Trophoblast cell (in vitro differentiated cells and primary cell): ENCODE results near the gene GPT2.

Source experiments
- DNase-seq, 2 donors: peaks; one replicate each; pipeline ENCODE4 v3.0.0-alpha.2; 2016
- H2AFZ ChIP-seq: 2 replicates; pipeline ENCODE4 v1.6.1; 2013; ENCODE audit warnings: low read length, moderate library complexity, mild to moderate bottlenecking; ENCODE audit not compliant: insufficient read depth, poor library complexity
- H2AK5ac ChIP-seq: 2 replicates; pipeline ENCODE4 v1.6.1; 2013; ENCODE audit warnings: mild to moderate bottlenecking, low read length
- H2BK120ac ChIP-seq: 2 replicates; pipeline ENCODE4 v1.6.1; 2013; ENCODE audit warnings: low read length, mild to moderate bottlenecking, moderate library complexity; ENCODE audit not compliant: insufficient read depth, poor library complexity
- H2BK12ac ChIP-seq: 2 replicates; pipeline ENCODE4 v1.6.1; 2013; ENCODE audit warnings: mild to moderate bottlenecking, low read length, moderate library complexity
- H2BK5ac ChIP-seq: 2 replicates; pipeline ENCODE4 v1.6.1; 2013; ENCODE audit warnings: low read length, low read depth, moderate library complexity, mild to moderate bottlenecking; ENCODE audit not compliant: poor library complexity
- H3K14ac ChIP-seq: 2 replicates; pipeline ENCODE4 v1.6.1; 2013; ENCODE audit warnings: mild to moderate bottlenecking, low read length
- H3K18ac ChIP-seq: 2 replicates; pipeline ENCODE4 v1.6.1; 2013; ENCODE audit warnings: mild to moderate bottlenecking, low read length
- H3K23ac ChIP-seq: 2 replicates; pipeline ENCODE4 v1.6.1; 2013; ENCODE audit warnings: low read length
- H3K27ac ChIP-seq: 2 replicates; pipeline ENCODE4 v1.5.1; 2013; ENCODE audit warnings: low read depth, mild to moderate bottlenecking, inconsistent platforms, low read length, moderate library complexity
- H3K27me3 ChIP-seq: 2 replicates; pipeline ENCODE4 v1.6.1; 2013; ENCODE audit warnings: inconsistent platforms, mild to moderate bottlenecking, low read length, moderate library complexity; ENCODE audit not compliant: insufficient read depth
- H3K36me3 ChIP-seq, 2 experiments: 1 replicate in 1 of 2; 2 replicates in 1 of 2; pipeline ENCODE4 v1.6.1; 2013; ENCODE audit warnings: low read length in 2 of 2, mild to moderate bottlenecking in 2 of 2, moderate library complexity in 1 of 2; ENCODE audit not compliant: insufficient read depth in 2 of 2, control insufficient read depth in 1 of 2
- H3K4ac ChIP-seq: 2 replicates; pipeline ENCODE4 v1.6.1; 2013; ENCODE audit warnings: low read depth, mild to moderate bottlenecking, low read length, moderate library complexity
- H3K4me1 ChIP-seq, 2 experiments: 1 replicate in 1 of 2; 2 replicates in 1 of 2; pipeline ENCODE4 v1.6.1; 2013; ENCODE audit warnings: low read length in 2 of 2, mild to moderate bottlenecking in 2 of 2, moderate library complexity in 1 of 2; ENCODE audit not compliant: insufficient read depth in 2 of 2, control insufficient read depth in 1 of 2
- H3K4me2 ChIP-seq: 2 replicates; pipeline ENCODE4 v1.6.1; 2013; ENCODE audit warnings: inconsistent platforms, mild to moderate bottlenecking, low read length, moderate library complexity
- H3K4me3 ChIP-seq: 2 replicates; pipeline ENCODE4 v1.5.1; 2013; ENCODE audit warnings: mild to moderate bottlenecking, low read depth, low read length, inconsistent platforms
- H3K79me1 ChIP-seq: one replicate; pipeline ENCODE4 v1.6.1; 2013; ENCODE audit warnings: low read length
- H3K79me2 ChIP-seq: 2 replicates; pipeline ENCODE4 v1.6.1; 2013; ENCODE audit warnings: low read length, mild to moderate bottlenecking; ENCODE audit not compliant: control insufficient read depth, insufficient read depth, poor library complexity
- H3K9ac ChIP-seq: 2 replicates; pipeline ENCODE4 v1.6.1; 2013; ENCODE audit warnings: mild to moderate bottlenecking, low read length
- H3K9me3 ChIP-seq: 2 replicates; pipeline ENCODE4 v1.6.1; 2013; ENCODE audit warnings: low read depth, mild to moderate bottlenecking, control low read depth, inconsistent platforms, low read length; ENCODE audit not compliant: insufficient read depth
- H4K12ac ChIP-seq: 2 replicates; pipeline ENCODE4 v1.6.1; 2013; ENCODE audit warnings: low read depth, mild to moderate bottlenecking, low read length, moderate library complexity
- H4K8ac ChIP-seq: 2 replicates; pipeline ENCODE4 v1.6.1; 2013; ENCODE audit warnings: low read depth, mild to moderate bottlenecking, low read length, moderate library complexity
- H4K91ac ChIP-seq: one replicate; pipeline ENCODE4 v1.6.1; 2013; ENCODE audit warnings: low read depth, mild to moderate bottlenecking, low read length, moderate library complexity
- WGBS: extraction: QIAGEN DNeasy Blood & Tissue Kit; methylation state at CpG from one replicate; pipeline ENCODE4 v1.1.7; 2013; ENCODE audit warnings: missing lambda C conversion rate; ENCODE audit not compliant: insufficient read length, insufficient coverage; ENCODE audit errors: extremely low coverage; 5-methylcytosine and 5-hydroxymethylcytosine counted together

Gene GPT2

DNA sequence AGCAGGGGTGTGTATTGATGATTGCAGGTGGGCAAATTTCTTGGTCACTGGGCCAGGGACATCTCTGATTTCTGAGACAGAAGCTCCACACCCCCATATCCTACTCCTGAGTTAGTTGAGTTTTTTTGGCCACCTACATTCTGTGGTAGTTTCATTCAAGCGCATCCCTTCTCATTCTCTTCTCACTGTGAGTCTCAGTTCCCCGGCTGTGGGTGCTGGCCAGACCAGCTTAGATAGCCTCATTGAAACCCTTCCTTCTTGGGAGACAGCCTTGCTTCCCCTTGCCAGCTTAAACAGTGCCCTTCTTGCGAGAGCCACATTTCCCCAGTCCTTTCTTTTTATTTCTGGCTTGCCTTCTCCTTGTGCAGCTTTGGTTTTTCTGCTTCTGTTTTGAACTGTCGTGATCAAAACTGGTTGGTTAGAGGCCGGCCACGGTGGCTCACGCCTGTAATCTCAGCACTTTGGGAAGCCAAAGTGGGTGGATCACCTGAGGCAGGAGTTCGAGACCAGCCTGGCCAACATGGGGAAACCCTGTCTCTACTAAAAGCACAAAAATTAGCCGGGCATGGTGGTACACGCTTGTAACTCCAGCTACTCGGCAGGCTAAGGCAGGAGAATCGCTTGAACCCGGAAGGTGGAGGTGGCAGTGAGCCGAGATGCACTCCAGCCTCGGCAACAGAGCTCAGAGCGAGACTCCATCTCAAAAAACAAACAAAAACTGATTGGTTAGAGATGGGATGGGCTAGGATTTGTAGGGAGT, 2.8 kb downstream of the GPT2 start:
- Histone ChIP-seq H3K4me1 (peaks cover 24 to 39% of the 10 kb centered on the region in 2 experiments), H3K14ac (no peak overlapping the region), H3K4me3 (no peak overlapping the region), H3K18ac (no peak overlapping the region), H4K8ac (no peak overlapping the region), H3K27ac (no peak overlapping the region), H3K9ac (no peak overlapping the region), H2AK5ac (no peak overlapping the region), H2BK120ac (no peak overlapping the region), H4K12ac (no peak overlapping the region), H2BK12ac (no peak overlapping the region), H3K9me3 (no peaks in the 10 kb centered on the region), H3K79me2 (peaks cover 15% of the 10 kb centered on the region), H4K91ac (no peak overlapping the region), H3K4ac (no peak overlapping the region), H2AFZ (no peak overlapping the region), H3K36me3 (peaks cover 3 to 4% of the 10 kb centered on the region in 2 experiments), H3K23ac (no peak overlapping the region), H3K27me3 (no peaks in the 10 kb centered on the region), H2BK5ac (no peak overlapping the region), H3K4me2 (no peak overlapping the region), H3K79me1 (peaks cover 18% of the 10 kb centered on the region)
- no peak for DNase-seq
- no CpG with 5 or more reads among the region's 16 CpGs for WGBS

DNA sequence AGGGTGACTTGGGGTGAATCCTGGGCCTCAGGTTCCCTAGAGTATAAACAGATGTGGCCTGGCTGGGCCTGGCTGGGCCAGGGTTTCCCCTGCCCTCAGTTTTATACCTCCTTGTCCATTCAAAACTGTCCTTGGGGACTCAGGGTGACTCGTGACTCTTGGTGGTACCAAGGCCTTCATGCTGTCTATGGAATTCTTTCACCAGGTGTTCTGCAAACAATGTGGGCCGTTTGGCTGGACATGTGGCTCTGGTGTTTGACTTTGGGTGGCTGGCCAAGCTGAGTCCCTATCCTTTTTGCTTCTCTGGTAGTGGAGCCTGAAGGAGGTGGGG, 3.3 kb downstream of the GPT2 start:
- no peak overlapping the region for H3K4me2 ChIP-seq
- H3K27ac ChIP-seq: no peak overlapping the region
- no peak overlapping the region for H2BK120ac ChIP-seq
- H4K12ac ChIP-seq: no peak overlapping the region
- H3K14ac ChIP-seq: no peak overlapping the region
- H3K4me1 ChIP-seq: peaks cover 23 to 38% of the 10 kb centered on the region in 2 experiments
- H3K4ac ChIP-seq: peak overlapping the region; percentile 16
- H3K4me3 ChIP-seq: no peak overlapping the region
- H2AFZ ChIP-seq: no peak overlapping the region
- H3K23ac ChIP-seq: no peak overlapping the region
- no peak overlapping the region for H2BK5ac ChIP-seq
- no peak overlapping the region for H4K91ac ChIP-seq
- peaks cover 18% of the 10 kb centered on the region for H3K79me1 ChIP-seq
- H3K9ac ChIP-seq: no peak overlapping the region
- peaks cover 15% of the 10 kb centered on the region for H3K79me2 ChIP-seq
- H3K36me3 ChIP-seq: peaks cover 3 to 4% of the 10 kb centered on the region in 2 experiments
- no peaks in the 10 kb centered on the region for H3K27me3 ChIP-seq
- no peak overlapping the region for H4K8ac ChIP-seq
- no peak overlapping the region for H3K18ac ChIP-seq
- no peak overlapping the region for H2BK12ac ChIP-seq
- no peaks in the 10 kb centered on the region for H3K9me3 ChIP-seq
- peak in 1 of 2 donors; percentile 27 for DNase-seq
- no peak overlapping the region for H2AK5ac ChIP-seq
- WGBS: no CpG with 5 or more reads among the region's 2 CpGs

DNA sequence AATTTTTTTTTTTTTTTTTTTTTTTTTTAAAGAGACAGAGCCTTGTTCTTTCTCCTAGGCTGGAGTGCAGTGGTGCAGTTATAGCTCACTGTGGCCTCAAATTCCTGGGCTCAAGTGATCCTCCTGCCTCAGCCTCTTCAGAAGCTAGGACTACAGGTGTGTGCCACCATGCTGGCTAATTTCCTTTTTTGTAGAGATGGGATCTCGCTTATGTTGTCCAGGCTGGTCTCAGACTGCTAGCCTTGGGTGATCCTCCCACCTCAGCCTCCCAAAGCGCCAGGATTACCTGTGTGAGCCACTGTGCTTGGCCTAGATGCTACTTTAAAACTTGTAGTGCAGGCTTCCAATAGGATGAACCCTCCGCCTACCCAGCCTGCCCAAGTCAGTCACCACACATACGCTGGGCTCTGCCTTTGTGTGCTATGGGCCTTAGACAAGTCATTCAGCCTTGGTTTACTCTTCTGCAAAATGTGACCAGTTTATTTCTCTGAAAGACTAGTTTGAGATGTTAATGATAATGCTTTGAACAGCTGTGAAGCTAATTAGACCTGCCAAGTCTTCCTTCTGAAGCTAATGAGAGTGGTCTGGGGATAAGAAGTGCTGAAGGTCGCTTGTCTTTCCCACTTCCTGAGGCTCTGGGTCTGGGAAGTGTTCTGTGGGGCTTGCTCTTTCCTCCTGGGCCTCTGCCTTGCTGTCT, 5.2 kb downstream of the GPT2 start:
- Histone ChIP-seq H4K8ac (no peak overlapping the region), H3K23ac (no peak overlapping the region), H4K91ac (no peak overlapping the region), H2BK12ac (no peak overlapping the region), H3K27ac (peak overlapping the region; percentile 5), H3K14ac (no peak overlapping the region), H3K9ac (no peak overlapping the region), H3K36me3 (peaks cover 3 to 7% of the 10 kb centered on the region in 2 experiments), H3K79me2 (peaks cover 18% of the 10 kb centered on the region), H3K4me1 (peaks cover 21 to 36% of the 10 kb centered on the region in 2 experiments), H2BK120ac (no peak overlapping the region), H2AFZ (no peak overlapping the region), H3K79me1 (peaks cover 10% of the 10 kb centered on the region), H2BK5ac (no peak overlapping the region), H3K27me3 (no peaks in the 10 kb centered on the region), H3K4ac (no peak overlapping the region), H3K4me3 (no peak overlapping the region), H2AK5ac (no peak overlapping the region), H3K18ac (no peak overlapping the region), H4K12ac (no peak overlapping the region), H3K4me2 (no peak overlapping the region), H3K9me3 (no peaks in the 10 kb centered on the region)
- WGBS: no CpG with 5 or more reads among the region's 5 CpGs
- no peak for DNase-seq

DNA sequence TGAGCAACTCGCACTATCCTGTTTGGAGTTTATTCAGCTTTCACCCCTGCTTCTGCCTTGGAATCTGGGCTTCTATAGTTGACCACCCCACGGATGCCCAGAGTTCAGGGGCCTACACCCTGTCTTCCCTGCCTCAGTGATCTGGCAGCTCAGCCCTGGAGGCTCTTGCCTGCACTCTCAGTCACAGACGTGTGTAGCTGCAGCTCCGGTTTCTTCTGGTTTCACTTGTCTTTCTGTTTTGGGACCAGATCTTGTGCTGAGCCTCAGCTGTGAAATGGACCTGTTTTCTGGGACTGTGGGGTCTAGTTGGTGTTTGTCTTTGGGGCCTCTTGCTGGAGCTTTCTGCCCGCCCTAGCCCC, 5.8 kb downstream of the GPT2 start:
- Histone ChIP-seq H3K14ac (no peak overlapping the region), H2AFZ (no peak overlapping the region), H3K23ac (no peak overlapping the region), H3K4me3 (no peak overlapping the region), H3K4me1 (peaks cover 24 to 38% of the 10 kb centered on the region in 2 experiments), H2BK12ac (peak overlapping the region; percentile 28), H3K27ac (peak overlapping the region; percentile 5), H3K79me1 (peaks cover 4% of the 10 kb centered on the region), H4K91ac (no peak overlapping the region), H2BK5ac (no peak overlapping the region), H3K79me2 (peaks cover 13% of the 10 kb centered on the region), H3K4me2 (no peak overlapping the region), H2BK120ac (no peak overlapping the region), H3K9ac (no peak overlapping the region), H3K36me3 (peaks cover 3 to 7% of the 10 kb centered on the region in 2 experiments), H2AK5ac (no peak overlapping the region), H4K8ac (no peak overlapping the region), H3K18ac (peak overlapping the region; percentile 41), H3K9me3 (no peaks in the 10 kb centered on the region), H3K4ac (peak overlapping the region; percentile 44), H4K12ac (no peak overlapping the region), H3K27me3 (no peaks in the 10 kb centered on the region)
- DNase-seq: no peak
- WGBS: no CpG with 5 or more reads among the region's 5 CpGs
